ENCODE data around the gene PTPRK. TPM values are rescaled to one million over a fixed set of nuclear protein-coding genes. Genes with fewer than 3 reads are reported as not detected.

PTPRK gene
- total and polyA plus RNA-seq, 2 donors (not counting 1 experiment from before 2014, with no cell fraction given), result 19.4 to 75.5 TPM

DNA sequence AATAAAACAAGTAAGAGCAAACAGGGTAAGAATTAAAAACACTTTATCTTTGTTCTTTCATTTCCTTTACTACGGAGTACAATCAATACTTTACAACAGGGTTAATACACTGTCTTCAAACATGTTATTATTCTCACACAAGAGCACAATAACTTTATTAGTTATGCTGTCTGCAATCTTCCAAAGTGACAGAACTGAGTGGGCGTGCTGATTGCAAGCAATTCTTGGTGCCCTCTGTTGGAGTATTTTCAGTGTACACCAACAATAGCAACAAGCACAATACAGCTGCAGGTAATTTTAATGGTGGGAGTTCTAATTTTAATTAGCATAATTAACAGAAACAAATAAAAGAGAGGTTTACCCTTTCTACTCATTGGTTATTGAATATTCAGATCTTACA, 33.9 kb upstream of the PTPRK start:
- Histone ChIP-seq H3K9ac (ENCODE audit: insufficient read depth, low read length) (no peak overlapping the region), H4K20me1 (ENCODE audit: control insufficient read depth, extremely low read depth, insufficient read depth, low read length) (no peaks in the 10 kb centered on the region), H3K36me3 (ENCODE audit: control insufficient read depth, insufficient read depth, low read length) (no peaks in the 10 kb centered on the region), H3K4me1 (ENCODE audit: control insufficient read depth, extremely low read depth, insufficient read depth, low read length) (no peaks in the 10 kb centered on the region), H3K4me2 (ENCODE audit: extremely low read depth, insufficient read depth, low read length) (no peak overlapping the region), H3K4me3 (replicated peaks in 1 of 4; ENCODE audit: control extremely low read depth in 1 of 4, insufficient read depth in 1 of 4, low read depth in 3 of 4, low read length in 4 of 4) (no peak overlapping the region), H3K27ac (ENCODE audit: insufficient read depth, low read length) (no peak overlapping the region), H3K79me2 (ENCODE audit: control insufficient read depth, insufficient read depth, low read length) (no peaks in the 10 kb centered on the region), H3K27me3 (ENCODE audit: control insufficient read depth, insufficient read depth, low read length) (no peaks in the 10 kb centered on the region), H3K9me3 (ENCODE audit: control insufficient read depth, insufficient read depth, low read depth, low read length) (no peaks in the 10 kb centered on the region), H2AFZ (ENCODE audit: low read length) (no peak overlapping the region)
- TF ChIP-seq EZH2 (IDR thresholded peaks at IDR 0.05; ENCODE audit: low read length, missing control alignments) (no peak), CTCF (conservative IDR thresholded peaks at IDR 0.05 in 1 of 2, IDR thresholded peaks at IDR 0.05 in 1 of 2; ENCODE audit: low read depth in 1 of 2, low read length in 2 of 2) (peak in 1 of 2 donors; percentile 23)
- DNase-seq (ENCODE audit: low read depth in 2 of 2), result peak; percentile 18 to 32

DNA sequence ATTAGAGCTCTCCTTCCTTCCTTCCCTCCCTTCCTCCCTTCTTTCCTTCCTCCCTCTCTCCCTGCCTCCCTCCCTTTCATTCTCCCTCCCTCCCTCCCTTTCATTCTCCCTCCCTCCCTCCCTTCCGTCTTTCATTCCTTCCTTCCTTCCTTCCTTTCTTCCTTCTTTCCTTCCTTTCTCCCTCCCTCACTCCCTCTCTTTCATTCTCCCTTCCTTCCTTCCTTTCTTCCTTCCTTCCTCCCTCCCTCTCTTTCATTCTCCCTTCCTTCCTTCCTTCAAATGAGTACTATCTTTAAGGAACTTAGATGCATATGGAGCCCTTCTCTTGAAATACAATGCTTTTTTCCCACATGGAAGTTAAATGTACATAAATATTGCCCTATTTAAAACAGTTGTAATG, 20.9 kb upstream of the PTPRK start:
- H2AFZ ChIP-seq (ENCODE audit: low read length), result no peak overlapping the region
- no peak overlapping the region for H3K4me2 ChIP-seq (ENCODE audit: extremely low read depth, insufficient read depth, low read length)
- no peaks in the 10 kb centered on the region for H3K4me1 ChIP-seq (ENCODE audit: control insufficient read depth, extremely low read depth, insufficient read depth, low read length)
- no peak overlapping the region for H3K4me3 ChIP-seq (replicated peaks in 1 of 4; ENCODE audit: control extremely low read depth in 1 of 4, insufficient read depth in 1 of 4, low read depth in 3 of 4, low read length in 4 of 4)
- H3K27ac ChIP-seq (ENCODE audit: insufficient read depth, low read length), result no peak overlapping the region
- H3K27me3 ChIP-seq (ENCODE audit: control insufficient read depth, insufficient read depth, low read length), result no peaks in the 10 kb centered on the region
- H3K9ac ChIP-seq (ENCODE audit: insufficient read depth, low read length), result no peak overlapping the region
- no peaks in the 10 kb centered on the region for H3K9me3 ChIP-seq (ENCODE audit: control insufficient read depth, insufficient read depth, low read depth, low read length)
- no peaks in the 10 kb centered on the region for H3K79me2 ChIP-seq (ENCODE audit: control insufficient read depth, insufficient read depth, low read length)
- no peaks in the 10 kb centered on the region for H3K36me3 ChIP-seq (ENCODE audit: control insufficient read depth, insufficient read depth, low read length)
- no peak for DNase-seq (ENCODE audit: low read depth in 2 of 2)
- no peak for TF ChIP-seq EZH2 (IDR thresholded peaks at IDR 0.05; ENCODE audit: low read length, missing control alignments)
- no peak for TF ChIP-seq CTCF (conservative IDR thresholded peaks at IDR 0.05 in 1 of 2, IDR thresholded peaks at IDR 0.05 in 1 of 2; ENCODE audit: low read depth in 1 of 2, low read length in 2 of 2)
- no peaks in the 10 kb centered on the region for H4K20me1 ChIP-seq (ENCODE audit: control insufficient read depth, extremely low read depth, insufficient read depth, low read length)

GRCh38 chr6:128538763-128539162, 18.4 kb upstream of the PTPRK start:
- peak in 1 of 2 donors; percentile 11 for DNase-seq (ENCODE audit: low read depth in 2 of 2)
- Histone ChIP-seq H3K27ac (ENCODE audit: insufficient read depth, low read length) (no peak overlapping the region), H3K9ac (ENCODE audit: insufficient read depth, low read length) (no peak overlapping the region), H3K4me2 (ENCODE audit: extremely low read depth, insufficient read depth, low read length) (no peak overlapping the region), H4K20me1 (ENCODE audit: control insufficient read depth, extremely low read depth, insufficient read depth, low read length) (no peaks in the 10 kb centered on the region), H3K27me3 (ENCODE audit: control insufficient read depth, insufficient read depth, low read length) (no peaks in the 10 kb centered on the region), H2AFZ (ENCODE audit: low read length) (no peak overlapping the region), H3K36me3 (ENCODE audit: control insufficient read depth, insufficient read depth, low read length) (no peaks in the 10 kb centered on the region), H3K4me1 (ENCODE audit: control insufficient read depth, extremely low read depth, insufficient read depth, low read length) (no peaks in the 10 kb centered on the region), H3K79me2 (ENCODE audit: control insufficient read depth, insufficient read depth, low read length) (no peaks in the 10 kb centered on the region), H3K9me3 (ENCODE audit: control insufficient read depth, insufficient read depth, low read depth, low read length) (no peaks in the 10 kb centered on the region), H3K4me3 (replicated peaks in 1 of 4; ENCODE audit: control extremely low read depth in 1 of 4, insufficient read depth in 1 of 4, low read depth in 3 of 4, low read length in 4 of 4) (no peak overlapping the region)
- TF ChIP-seq EZH2 (IDR thresholded peaks at IDR 0.05; ENCODE audit: low read length, missing control alignments) (no peak), CTCF (conservative IDR thresholded peaks at IDR 0.05 in 1 of 2, IDR thresholded peaks at IDR 0.05 in 1 of 2; ENCODE audit: low read depth in 1 of 2, low read length in 2 of 2) (no peak)

Measured in fibroblast of lung (primary cell).